Esophagus squamous epithelium (tissue), 4 donors: ENCODE measurements around the gene C16orf78.

Experiments
- POLR2A ChIP-seq, 4 donors: fragments of 450-650 bp; IDR thresholded peaks; one replicate each; pipeline ENCODE4 v1.6.1; 2017; ENCODE audit warnings: antibody characterized with exemption in 4 of 4, mild to moderate bottlenecking in 4 of 4, moderate library complexity in 3 of 4
- TF ChIP-seq, protein P1 (sequence below), 6 experiments: fragments of 450-650 bp in 4 of 6; fragments of 200-600 bp in 2 of 6; sonication (generic) in 2 of 6; IDR thresholded peaks; one replicate each; pipeline ENCODE4 v1.5.1; 2016 to 2019; ENCODE audit warnings: antibody characterized with exemption in 6 of 6, mild to moderate bottlenecking in 4 of 6, moderate library complexity in 4 of 6

DNA sequence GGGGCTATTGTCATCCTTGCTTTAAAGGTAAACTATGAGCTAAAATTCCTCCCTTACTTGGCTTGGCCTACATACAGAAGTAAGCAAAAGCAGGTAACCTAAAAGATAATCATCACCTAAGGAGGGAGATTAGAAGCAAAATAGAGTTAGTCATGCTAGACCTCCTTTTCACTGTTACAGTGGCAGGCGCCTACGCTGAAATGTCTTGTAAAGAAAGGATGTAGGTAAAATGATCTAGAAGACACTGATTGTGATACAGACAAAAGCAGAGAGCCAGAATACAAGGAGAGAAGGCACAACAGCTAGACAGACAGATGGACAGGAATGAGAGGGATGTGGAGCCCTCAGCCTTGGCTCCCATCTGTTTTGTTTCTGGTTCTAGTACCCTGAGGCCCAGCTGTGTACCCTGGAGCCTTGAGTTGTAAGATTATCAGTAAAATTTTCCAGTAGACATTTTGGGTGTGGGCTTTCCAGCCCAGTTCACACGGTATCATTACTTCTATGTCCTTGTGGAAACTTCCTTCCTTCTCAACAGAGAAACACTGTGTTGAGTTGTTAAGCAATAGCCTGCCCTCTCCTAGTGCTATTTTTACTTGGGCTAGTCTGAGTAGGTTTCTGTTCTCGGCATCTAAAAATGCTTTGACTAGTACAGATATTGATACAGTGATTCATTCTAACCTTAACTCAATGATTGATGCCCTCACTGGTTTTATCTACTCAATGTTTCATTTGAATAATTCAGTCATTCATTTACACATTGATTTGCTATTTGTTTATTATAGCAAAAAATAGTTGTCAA lies 7.7 kb upstream of the C16orf78 start:
- TF ChIP-seq, protein P1, sequence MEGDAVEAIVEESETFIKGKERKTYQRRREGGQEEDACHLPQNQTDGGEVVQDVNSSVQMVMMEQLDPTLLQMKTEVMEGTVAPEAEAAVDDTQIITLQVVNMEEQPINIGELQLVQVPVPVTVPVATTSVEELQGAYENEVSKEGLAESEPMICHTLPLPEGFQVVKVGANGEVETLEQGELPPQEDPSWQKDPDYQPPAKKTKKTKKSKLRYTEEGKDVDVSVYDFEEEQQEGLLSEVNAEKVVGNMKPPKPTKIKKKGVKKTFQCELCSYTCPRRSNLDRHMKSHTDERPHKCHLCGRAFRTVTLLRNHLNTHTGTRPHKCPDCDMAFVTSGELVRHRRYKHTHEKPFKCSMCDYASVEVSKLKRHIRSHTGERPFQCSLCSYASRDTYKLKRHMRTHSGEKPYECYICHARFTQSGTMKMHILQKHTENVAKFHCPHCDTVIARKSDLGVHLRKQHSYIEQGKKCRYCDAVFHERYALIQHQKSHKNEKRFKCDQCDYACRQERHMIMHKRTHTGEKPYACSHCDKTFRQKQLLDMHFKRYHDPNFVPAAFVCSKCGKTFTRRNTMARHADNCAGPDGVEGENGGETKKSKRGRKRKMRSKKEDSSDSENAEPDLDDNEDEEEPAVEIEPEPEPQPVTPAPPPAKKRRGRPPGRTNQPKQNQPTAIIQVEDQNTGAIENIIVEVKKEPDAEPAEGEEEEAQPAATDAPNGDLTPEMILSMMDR (IDR thresholded peaks at IDR 0.05), result no peak
- TF ChIP-seq POLR2A (IDR thresholded peaks at IDR 0.05), result no peak
